Osteocyte (in vitro differentiated cells): Measurements from ENCODE around the gene OPCML. TPM values are rescaled to one million over a fixed set of nuclear protein-coding genes. Genes with fewer than 3 reads are reported as not detected.

Experiments
- DNase-seq: peaks from one replicate; pipeline ENCODE4 v3.0.0; 2021; ENCODE audit warnings: mixed read lengths; ENCODE audit not compliant: unreplicated experiment; ENCODE audit errors: extremely low spot score
- H3K27ac Mint-ChIP-seq: one replicate; pipeline ENCODE4 v1.8.0; 2021; ENCODE audit warnings: mild to moderate bottlenecking, mixed read lengths; ENCODE audit not compliant: unreplicated experiment
- H3K27me3 Mint-ChIP-seq: one replicate; pipeline ENCODE4 v1.8.0; 2021; ENCODE audit warnings: mixed read lengths; ENCODE audit not compliant: unreplicated experiment
- H3K36me3 Mint-ChIP-seq: one replicate; pipeline ENCODE4 v1.8.0; 2021; ENCODE audit warnings: mixed read lengths; ENCODE audit not compliant: unreplicated experiment
- H3K4me1 Mint-ChIP-seq: one replicate; pipeline ENCODE4 v1.8.0; 2021; ENCODE audit warnings: mixed read lengths; ENCODE audit not compliant: unreplicated experiment
- H3K4me3 Mint-ChIP-seq: one replicate; pipeline ENCODE4 v1.8.0; 2021; ENCODE audit warnings: mild to moderate bottlenecking, moderate library complexity, mixed read lengths; ENCODE audit not compliant: unreplicated experiment
- H3K9me3 Mint-ChIP-seq: one replicate; pipeline ENCODE4 v1.8.0; 2021; ENCODE audit warnings: mixed read lengths; ENCODE audit not compliant: unreplicated experiment
- total RNA-seq: library from RNA; stranded (reverse); gene quantifications from 2 replicates; pipeline ENCODE4 v1.2.1, GENCODE V29; 2021
- TF ChIP-seq, protein P1 (sequence below): fragments of 200-600 bp; sonication (generic); IDR thresholded peaks from 2 replicates; pipeline ENCODE4 v1.5.0; 2021; ENCODE audit warnings: antibody characterized with exemption, mild to moderate bottlenecking, moderate library complexity

Gene OPCML
- total RNA-seq, 1 donor from 2014 or later = 0.11 TPM

- Mint-ChIP-seq H3K4me3 (no peak overlapping the region), H3K4me1 (no peaks in the 10 kb centered on the region), H3K36me3 (no peaks in the 10 kb centered on the region), H3K27ac (no peak overlapping the region), H3K27me3 (peaks cover 11% of the 10 kb centered on the region), H3K9me3 (no peaks in the 10 kb centered on the region)
- TF ChIP-seq, protein P1, sequence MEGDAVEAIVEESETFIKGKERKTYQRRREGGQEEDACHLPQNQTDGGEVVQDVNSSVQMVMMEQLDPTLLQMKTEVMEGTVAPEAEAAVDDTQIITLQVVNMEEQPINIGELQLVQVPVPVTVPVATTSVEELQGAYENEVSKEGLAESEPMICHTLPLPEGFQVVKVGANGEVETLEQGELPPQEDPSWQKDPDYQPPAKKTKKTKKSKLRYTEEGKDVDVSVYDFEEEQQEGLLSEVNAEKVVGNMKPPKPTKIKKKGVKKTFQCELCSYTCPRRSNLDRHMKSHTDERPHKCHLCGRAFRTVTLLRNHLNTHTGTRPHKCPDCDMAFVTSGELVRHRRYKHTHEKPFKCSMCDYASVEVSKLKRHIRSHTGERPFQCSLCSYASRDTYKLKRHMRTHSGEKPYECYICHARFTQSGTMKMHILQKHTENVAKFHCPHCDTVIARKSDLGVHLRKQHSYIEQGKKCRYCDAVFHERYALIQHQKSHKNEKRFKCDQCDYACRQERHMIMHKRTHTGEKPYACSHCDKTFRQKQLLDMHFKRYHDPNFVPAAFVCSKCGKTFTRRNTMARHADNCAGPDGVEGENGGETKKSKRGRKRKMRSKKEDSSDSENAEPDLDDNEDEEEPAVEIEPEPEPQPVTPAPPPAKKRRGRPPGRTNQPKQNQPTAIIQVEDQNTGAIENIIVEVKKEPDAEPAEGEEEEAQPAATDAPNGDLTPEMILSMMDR = no peak
- DNase-seq = peak; percentile 32
Observed at GRCh38 chr11:132971351-132971750, 561.0 kb downstream of the OPCML start.

- DNase-seq = no peak
- H3K9me3 Mint-ChIP-seq = peaks cover 6% of the 10 kb centered on the region
- H3K36me3 Mint-ChIP-seq = no peaks in the 10 kb centered on the region
- H3K27me3 Mint-ChIP-seq = peaks cover 11% of the 10 kb centered on the region
- H3K4me1 Mint-ChIP-seq = no peaks in the 10 kb centered on the region
- TF ChIP-seq, protein P1 = no peak
- no peak overlapping the region for H3K27ac Mint-ChIP-seq
- no peak overlapping the region for H3K4me3 Mint-ChIP-seq
Observed at GRCh38 chr11:132969892-132970291, 562.4 kb downstream of the OPCML start.

DNA sequence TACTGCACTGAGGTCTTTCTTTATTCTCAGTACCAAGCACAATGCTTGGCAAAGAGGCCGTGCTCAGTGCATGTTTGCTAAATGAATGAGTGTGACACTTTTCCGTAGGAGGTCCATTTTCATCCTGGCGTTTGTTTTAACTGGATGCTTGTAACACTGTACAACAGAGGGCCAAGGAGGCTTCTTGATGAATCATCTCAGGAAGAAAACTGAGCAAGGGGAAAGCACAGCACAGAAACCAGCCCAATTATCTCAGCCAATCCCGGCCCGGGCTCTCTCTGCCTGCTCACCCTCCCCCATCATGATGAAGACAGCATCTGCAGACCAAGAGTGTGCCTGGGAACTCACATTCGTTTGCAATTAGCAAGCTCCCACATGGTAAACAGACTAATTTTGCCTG, 570.3 kb downstream of the OPCML start:
- Mint-ChIP-seq H3K36me3 (no peaks in the 10 kb centered on the region), H3K9me3 (peaks cover 7% of the 10 kb centered on the region), H3K4me1 (peaks cover 2% of the 10 kb centered on the region), H3K27ac (no peak overlapping the region), H3K4me3 (no peak overlapping the region), H3K27me3 (no peaks in the 10 kb centered on the region)
- DNase-seq = peak; percentile 76
- TF ChIP-seq, protein P1 = no peak

- Mint-ChIP-seq H3K9me3 (peaks cover 7% of the 10 kb centered on the region), H3K4me3 (no peak overlapping the region), H3K27ac (no peak overlapping the region), H3K4me1 (peaks cover 2% of the 10 kb centered on the region), H3K27me3 (no peaks in the 10 kb centered on the region), H3K36me3 (no peaks in the 10 kb centered on the region)
- TF ChIP-seq, protein P1 = no peak
- DNase-seq = no peak
Observed at GRCh38 chr11:132961453-132961852, 570.8 kb downstream of the OPCML start.

- Mint-ChIP-seq H3K27me3 (no peaks in the 10 kb centered on the region), H3K36me3 (no peaks in the 10 kb centered on the region), H3K9me3 (peaks cover 6% of the 10 kb centered on the region), H3K4me1 (peaks cover 2% of the 10 kb centered on the region), H3K4me3 (no peak overlapping the region), H3K27ac (no peak overlapping the region)
- DNase-seq = no peak
- TF ChIP-seq, protein P1 = no peak
Observed at GRCh38 chr11:132960273-132961078, 571.8 kb downstream of the OPCML start.
